Activated CD4-positive, alpha-beta T cell treated with anti-CD3 and anti-CD28 coated beads for 1 hour (primary cell): Measurements from ENCODE around the gene NCOA7.
"Not testable (repeated sequence)": the region's sequence is repeated elsewhere in the genome, so short reads cannot be mapped to it uniquely, and the experiment has no call there.

ENCODE experiments used
- DNase-seq: peaks from one replicate; pipeline ENCODE4 v3.0.0-alpha.2; 2020

Gene NCOA7

DNA sequence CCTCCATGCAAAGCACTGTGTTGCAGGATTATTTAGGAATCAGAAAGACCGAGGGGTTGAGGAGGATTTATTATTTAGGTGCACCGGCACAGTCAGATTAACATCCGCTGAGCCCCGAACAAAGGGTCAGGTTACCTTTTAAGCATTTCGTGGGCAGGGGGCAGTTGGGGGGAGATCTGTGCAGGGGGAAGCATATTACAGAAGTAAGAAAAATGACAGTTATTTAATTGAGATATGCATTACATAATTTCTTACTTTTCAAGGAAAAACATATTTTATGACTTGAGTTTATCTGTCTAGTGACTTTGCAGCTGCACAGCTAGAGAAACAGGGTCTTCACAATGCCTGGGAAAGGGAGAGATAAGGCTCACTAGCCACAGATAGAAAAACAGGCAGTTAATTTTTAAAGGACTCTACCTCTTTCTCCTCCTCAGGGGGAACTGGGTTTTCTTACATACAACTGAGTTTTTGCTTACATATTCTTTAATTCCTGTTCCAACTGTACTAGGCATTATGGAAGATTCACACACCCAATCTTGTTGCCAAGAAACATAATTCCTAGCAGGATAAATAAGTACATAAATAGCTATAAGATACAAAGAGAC lies 164.1 kb downstream of the NCOA7 start:
- DNase-seq: no peak

GRCh38 chr6:125955973-125956372 lies 165.2 kb downstream of the NCOA7 start:
- no peak for DNase-seq

DNA sequence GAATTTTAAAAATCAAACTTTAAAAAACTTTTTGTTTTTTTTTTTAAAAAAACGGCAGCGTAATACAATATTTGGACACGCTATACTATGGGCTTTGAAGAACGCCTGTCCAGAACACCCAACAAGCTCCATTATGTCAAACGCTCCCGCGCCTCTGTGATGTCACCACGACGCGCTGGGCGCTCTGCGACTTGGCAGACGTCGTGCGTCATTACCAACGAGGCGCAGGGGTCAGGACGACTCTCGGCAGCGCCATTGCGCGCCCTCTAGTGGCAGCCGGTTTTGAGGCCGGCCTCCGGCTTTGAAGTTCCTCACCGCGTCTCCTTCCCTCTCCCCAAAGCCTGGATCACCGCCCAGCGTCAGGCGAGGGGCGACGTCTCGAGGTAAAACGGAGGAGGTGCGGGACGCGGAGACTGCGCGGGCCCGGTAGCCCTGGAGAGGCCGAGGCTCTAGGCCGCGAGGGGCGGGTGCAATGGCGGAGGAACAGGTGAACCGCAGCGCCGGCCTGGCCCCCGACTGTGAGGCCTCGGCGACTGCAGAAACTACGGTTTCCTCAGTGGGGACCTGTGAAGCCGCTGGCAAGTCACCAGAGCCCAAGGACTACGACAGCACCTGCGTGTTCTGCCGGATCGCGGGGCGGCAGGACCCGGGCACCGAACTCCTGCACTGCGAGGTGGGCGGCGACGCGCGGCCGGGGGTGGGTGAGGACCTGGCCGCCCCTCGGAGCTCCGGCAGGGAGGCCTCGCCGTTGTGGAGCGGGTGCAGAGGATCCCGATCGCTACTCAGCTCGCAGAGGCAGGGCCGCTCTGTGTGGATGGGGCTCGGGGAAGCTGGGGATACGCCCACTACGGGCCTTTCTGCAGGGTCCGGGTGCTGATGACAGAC lies 166.0 kb downstream of the NCOA7 start, which contains the start of gene HINT3:
Gene HINT3 (plus strand): TSS at position 265 of the 885 bp plus-strand sequence. CDS start 208 bp downstream, at position 473.
- DNase-seq: peak; percentile 97

DNA sequence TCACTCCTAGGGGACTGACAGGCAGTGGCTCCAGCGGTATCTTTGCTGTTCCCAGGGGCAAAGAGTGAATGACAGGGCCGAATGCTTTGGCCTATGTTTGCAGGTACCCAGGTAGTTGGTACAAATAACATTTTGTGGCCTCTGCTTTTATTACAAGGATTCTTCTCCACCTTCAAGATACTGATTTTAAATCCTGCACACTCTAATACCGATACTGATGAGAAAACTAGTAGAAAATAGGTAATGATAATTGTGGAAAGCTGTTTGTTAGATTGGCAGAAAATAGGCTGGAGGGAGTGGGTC lies 166.6 kb downstream of the NCOA7 start:
- no peak for DNase-seq

GRCh38 chr6:125957845-125958244 lies 167.1 kb downstream of the NCOA7 start:
- DNase-seq: no peak

DNA sequence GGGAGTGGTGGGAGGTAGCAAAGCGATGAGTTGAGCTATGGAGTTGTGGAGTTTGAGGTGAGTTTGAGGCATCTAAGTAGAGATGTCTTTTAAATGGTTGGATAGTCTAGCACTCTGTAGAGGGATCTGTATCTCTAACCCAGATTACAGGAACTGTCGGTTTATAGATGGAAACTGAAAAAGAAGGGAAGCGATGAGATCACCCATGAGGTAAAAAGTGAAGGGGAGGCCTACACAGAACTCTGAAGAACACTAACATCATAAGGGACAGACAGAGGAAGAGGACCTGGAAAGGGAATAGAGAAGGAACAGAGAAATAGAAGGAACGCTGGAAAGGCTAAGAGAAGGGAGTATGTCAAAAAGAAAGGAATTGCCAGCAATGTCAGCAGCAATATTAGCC lies 168.3 kb downstream of the NCOA7 start:
- no peak for DNase-seq

GRCh38 chr6:125961117-125961516 lies 170.4 kb downstream of the NCOA7 start:
- no peak for DNase-seq

DNA sequence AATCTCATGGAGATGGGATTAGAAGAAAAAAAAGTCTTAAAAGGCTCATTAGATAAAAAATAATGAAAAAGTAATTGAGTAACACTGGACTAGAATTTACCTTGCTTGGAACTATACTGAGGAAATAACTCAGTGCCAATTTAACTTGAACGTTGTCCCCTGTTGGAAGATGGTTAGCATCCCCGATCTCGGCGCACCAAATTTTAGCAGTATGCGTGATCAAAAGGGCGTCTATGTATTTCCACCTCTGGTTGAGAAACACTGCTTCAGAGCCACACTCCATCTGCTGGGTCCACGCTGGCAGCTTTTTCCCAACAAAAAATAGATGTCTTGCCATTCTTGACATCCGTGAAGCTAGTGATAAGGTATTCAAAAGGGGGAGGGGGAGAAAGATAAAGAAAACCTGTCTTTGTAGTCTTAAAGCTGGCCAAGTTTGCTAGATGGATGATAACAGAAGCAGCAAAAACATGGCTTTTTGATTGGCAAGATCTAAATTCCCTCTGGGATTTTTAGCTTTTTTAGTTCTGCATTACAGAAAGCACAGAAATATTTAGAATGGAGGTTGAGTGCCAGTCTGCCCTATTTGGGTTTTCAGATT lies 172.2 kb downstream of the NCOA7 start:
- no peak for DNase-seq

GRCh38 chr6:125963817-125964216 lies 173.1 kb downstream of the NCOA7 start:
- no peak for DNase-seq

DNA sequence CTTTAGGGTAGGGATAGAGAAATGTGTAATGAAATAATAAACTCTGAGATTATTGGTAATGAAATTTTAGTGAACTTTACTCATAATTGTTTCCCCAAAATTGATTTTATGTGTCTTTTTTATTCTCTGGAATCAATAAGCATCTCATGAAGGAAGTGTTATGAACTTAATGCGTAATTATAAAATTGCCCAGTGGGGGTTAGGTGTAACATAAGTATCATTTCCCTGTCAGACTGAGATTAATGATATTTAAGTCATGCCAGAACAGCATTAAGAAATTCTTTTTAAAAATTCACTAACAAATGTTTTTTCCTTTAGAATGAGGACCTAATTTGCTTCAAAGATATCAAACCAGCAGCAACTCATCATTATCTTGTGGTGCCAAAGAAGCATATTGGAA lies 175.8 kb downstream of the NCOA7 start:
- DNase-seq: no peak

GRCh38 chr6:125968493-125968892 lies 177.7 kb downstream of the NCOA7 start:
- no peak for DNase-seq

GRCh38 chr6:125970760-125971159 lies 180.0 kb downstream of the NCOA7 start:
- no peak for DNase-seq

GRCh38 chr6:125972478-125972877 lies 181.7 kb downstream of the NCOA7 start:
- not testable (repeated sequence) for DNase-seq

- DNase-seq: no peak
Measured at GRCh38 chr6:125974214-125974866, 183.6 kb downstream of the NCOA7 start.

GRCh38 chr6:125979101-125979500 lies 188.3 kb downstream of the NCOA7 start:
- no peak for DNase-seq
